ENCODE results near the gene NT5DC3. TPM values are rescaled to one million over a fixed set of nuclear protein-coding genes. Genes with fewer than 3 reads are reported as not detected.

The NT5DC3 gene
- total and polyA plus RNA-seq, 2 donors (not counting 3 experiments of a cell fraction or from before 2014, with no cell fraction given), result 1.5 to 6.7 TPM

GRCh38 chr12:103848143-103848542, 7.1 kb upstream of the NT5DC3 start:
- H3K9me3 ChIP-seq (replicated peaks; ENCODE audit: control insufficient read depth, insufficient read depth, low read length), result no peaks in the 10 kb centered on the region
- no peaks in the 10 kb centered on the region for H3K9me1 ChIP-seq (replicated peaks; ENCODE audit: control insufficient read depth, extremely low read depth, insufficient read depth, low read length)
- no peaks in the 10 kb centered on the region for H3K79me2 ChIP-seq (ENCODE audit: control insufficient read depth, insufficient read depth, low read length)
- no TSS peak for BruUV-seq (replicated peaks)
- no peak overlapping the region for H2AFZ ChIP-seq (ENCODE audit: low read depth, low read length)
- peaks cover 6 to 7% of the 10 kb centered on the region in 2 experiments for H3K27me3 ChIP-seq (ENCODE audit: control insufficient read depth in 2 of 2, insufficient read depth in 2 of 2, low read length in 2 of 2)
- H3K27ac ChIP-seq (ENCODE audit: insufficient read depth, low read depth, low read length), result no peak overlapping the region
- dilution Hi-C loops (cut with MboI; ENCODE audit: extremely low pct_ligation_motif_present, low sequenced_read_pairs), result no loop called here
- DNase-seq (ENCODE audit: low read depth, low spot score), result no peak
- ChIA-PET CTCF (no interaction called here), POLR2A (no interaction called here)
- H3K4me1 ChIP-seq (ENCODE audit: control insufficient read depth, extremely low read depth, insufficient read depth, low read length), result no peaks in the 10 kb centered on the region
- H3K4me3 ChIP-seq (replicated peaks in 1 of 3; ENCODE audit: insufficient read depth in 1 of 3, low read depth in 1 of 3, low read length in 3 of 3), result no peak overlapping the region
- no peak overlapping the region for H3K4me2 ChIP-seq (ENCODE audit: insufficient read depth, low read length)
- no peaks in the 10 kb centered on the region for H3K36me3 ChIP-seq (ENCODE audit: control insufficient read depth in 2 of 2, extremely low read depth in 1 of 2, insufficient read depth in 2 of 2, low read length in 2 of 2)
- intact Hi-C loops (cut with micrococcal nuclease), result no loop called here
- no peak overlapping the region for H3K9ac ChIP-seq (replicated peaks; ENCODE audit: extremely low read depth, insufficient read depth, low read length)
- FAIRE-seq, result no peak
- no peaks in the 10 kb centered on the region for H4K20me1 ChIP-seq (replicated peaks; ENCODE audit: control insufficient read depth, extremely low read depth, insufficient read depth, low read length)
- TF ChIP-seq FOS (IDR thresholded peaks at IDR 0.05; ENCODE audit: borderline replicate concordance, insufficient read depth, low read length), result no peak
- no peak for TF ChIP-seq POLR2AphosphoS5 (IDR thresholded peaks at IDR 0.05; ENCODE audit: insufficient read depth, low read depth, low read length)
- no peak for TF ChIP-seq POLR2A (IDR thresholded peaks at IDR 0.05; ENCODE audit: low read depth, low read length)
- no peak for TF ChIP-seq JUN (IDR thresholded peaks at IDR 0.05; ENCODE audit: borderline replicate concordance, insufficient read depth, insufficient read length, low read depth)
- no peak for TF ChIP-seq MYC (IDR thresholded peaks at IDR 0.05; ENCODE audit: low read depth, low read length)
- no peak for TF ChIP-seq GATA2 (IDR thresholded peaks at IDR 0.05; ENCODE audit: insufficient read depth, insufficient read length, low read depth, low read length)
- no peak for TF ChIP-seq MAX (IDR thresholded peaks at IDR 0.05; ENCODE audit: insufficient read depth, insufficient read length)
- no peak for TF ChIP-seq EZH2 (IDR thresholded peaks at IDR 0.05; ENCODE audit: borderline replicate concordance, low read depth, low read length, severe bottlenecking)
- TF ChIP-seq CTCF (IDR thresholded peaks at IDR 0.05; ENCODE audit: extremely low read depth in 1 of 2, insufficient read depth in 1 of 2, low read depth in 1 of 2, low read length in 2 of 2), result no peak

All from endothelial cell of umbilical vein (primary cell).